Astrocyte of the spinal cord (primary cell): ENCODE data around the gene MYLK2.

ENCODE experiments used
- DNase-seq: peaks from one replicate; pipeline ENCODE4 v3.0.0; 2011; ENCODE audit warnings: low read depth, low spot score
- H3K4me3 ChIP-seq: 2 replicates; pipeline ENCODE4 v1.5.1; 2011; ENCODE audit warnings: low read depth, mild to moderate bottlenecking, low read length, moderate library complexity
- CTCF ChIP-seq: IDR thresholded peaks from 2 replicates; pipeline ENCODE4 v1.5.1; 2012; ENCODE audit warnings: low read depth, mild to moderate bottlenecking, low read length, inconsistent platforms
- in situ Hi-C: cut with HindIII; loops from 2 replicates; pipeline ENCODE4 v1.10.0; 2017; ENCODE audit warnings: low sequenced_read_pairs

The MYLK2 gene

GRCh38 chr20:31870726-31871617 lies 51.8 kb downstream of the MYLK2 start:
- no peak for DNase-seq
- no peak for TF ChIP-seq CTCF
- no peak overlapping the region for H3K4me3 ChIP-seq
- in situ Hi-C loops: no loop called here

DNA sequence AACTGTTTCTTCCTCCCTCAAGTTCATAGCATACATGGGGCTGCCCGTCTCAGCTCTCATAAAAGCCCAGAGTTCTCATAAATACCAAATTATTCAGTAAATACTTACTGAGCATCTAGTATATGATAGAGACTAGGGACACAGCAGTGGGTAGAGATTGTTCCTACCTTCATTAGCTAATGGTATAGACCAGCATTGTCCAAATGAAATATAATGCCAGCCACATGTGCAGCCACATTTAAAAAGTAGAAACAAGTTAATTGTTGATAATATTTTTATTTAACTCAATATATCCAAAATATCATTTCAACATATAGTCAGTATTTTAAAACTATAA lies 52.4 kb downstream of the MYLK2 start:
- no peak for DNase-seq
- in situ Hi-C loops: no loop called here
- H3K4me3 ChIP-seq: no peak overlapping the region
- no peak for TF ChIP-seq CTCF

GRCh38 chr20:31872406-31872805 lies 53.2 kb downstream of the MYLK2 start:
- TF ChIP-seq CTCF: no peak
- DNase-seq: no peak
- in situ Hi-C loops: no loop called here

GRCh38 chr20:31875671-31876070 lies 56.5 kb downstream of the MYLK2 start:
- no peak for TF ChIP-seq CTCF
- in situ Hi-C loops: no loop called here
- no peak for DNase-seq
- no peak overlapping the region for H3K4me3 ChIP-seq

More at GRCh38 chr20:31872406-31872805, 53.2 kb downstream of the MYLK2 start:
- no peak overlapping the region for H3K4me3 ChIP-seq

DNA sequence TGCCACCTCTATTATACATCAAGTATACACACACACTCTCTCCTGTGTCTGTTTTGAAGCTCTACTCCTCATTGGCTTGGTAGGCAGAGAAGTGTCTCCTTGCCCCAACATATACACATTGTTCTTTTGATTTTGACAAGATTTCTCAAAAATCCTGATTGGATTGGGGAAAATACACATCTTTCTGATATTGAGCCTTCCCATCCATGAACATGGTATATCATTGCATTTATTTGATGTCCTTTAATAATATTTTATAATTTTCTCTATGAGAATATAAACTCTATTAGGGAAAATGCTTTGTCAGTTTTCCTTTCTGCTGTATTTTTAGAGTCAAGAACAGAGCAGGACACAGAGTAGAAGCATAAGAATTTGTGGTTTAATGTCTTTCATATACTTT lies 58.5 kb downstream of the MYLK2 start:
- no peak for TF ChIP-seq CTCF
- no peak overlapping the region for H3K4me3 ChIP-seq
- DNase-seq: no peak
- in situ Hi-C loops: no loop called here

- peak; percentile 95 for DNase-seq
- peak overlapping the region; percentile 57 for H3K4me3 ChIP-seq
- TF ChIP-seq CTCF: peak; percentile 2
- in situ Hi-C loops: no loop called here
These were observed 60.2 kb downstream of the MYLK2 start for GRCh38 chr20:31879143-31879987.
